K562 (cell line): ENCODE measurements around the gene OR10D3. TPM values are rescaled to one million over a fixed set of nuclear protein-coding genes. Genes with fewer than 3 reads are reported as not detected.

Experiments used
- KLF6 ChIP-seq: fragments of 250-450 bp; sonication (Bioruptor Pico); IDR thresholded peaks from 2 replicates; pipeline ENCODE4 v1.4.0; 2020; ENCODE audit warnings: mild to moderate bottlenecking, moderate library complexity, borderline replicate concordance
- MCM2 ChIP-seq: fragments of 450-650 bp; IDR thresholded peaks from 2 replicates; pipeline ENCODE4 v1.6.1; 2017; ENCODE audit warnings: low read depth, mild to moderate bottlenecking
- MYNN ChIP-seq, 2 experiments: sonication (generic); formaldehyde crosslinking in 1 of 2; IDR thresholded peaks; 2 replicates each; pipeline versions ENCODE4 v1.5.0 to v1.6.1; 2016 to 2020; ENCODE audit warnings: antibody characterized with exemption in 1 of 2, missing genetic modification reagents in 1 of 2
- PHTF2 ChIP-seq: fragments of 250-450 bp; sonication (Bioruptor Pico); IDR thresholded peaks from 2 replicates; pipeline ENCODE4 v1.5.0; 2021; ENCODE audit warnings: mild to moderate bottlenecking
- PTRF ChIP-seq: fragments of 450-650 bp; IDR thresholded peaks from 2 replicates; pipeline ENCODE4 v1.6.1; 2016; ENCODE audit warnings: mild to moderate bottlenecking, missing genetic modification characterization, missing compliant biosample characterization
- SMARCA4 ChIP-seq: fragments of 450-650 bp; IDR thresholded peaks from 2 replicates; pipeline ENCODE4 v1.6.1; 2016
- ZFP36 ChIP-seq: fragments of 150-350 bp; IDR thresholded peaks from 2 replicates; pipeline ENCODE4 v1.6.1; 2018; ENCODE audit warnings: low read length, low read depth; ENCODE audit not compliant: partially characterized antibody
- ZNF134 ChIP-seq: fragments of 250-450 bp; sonication (Bioruptor Pico); conservative IDR thresholded peaks from 2 replicates; pipeline ENCODE4 v1.4.0; 2020
- ZNF668 ChIP-seq: fragments of 250-450 bp; sonication (Bioruptor Pico); IDR thresholded peaks from 2 replicates; pipeline ENCODE4 v1.8.0; 2022; ENCODE audit warnings: mild to moderate bottlenecking, inconsistent platforms
- ZNF79 ChIP-seq: fragments of 250-450 bp; sonication (Bioruptor Pico); IDR thresholded peaks from 2 replicates; pipeline ENCODE4 v1.4.0; 2020; ENCODE audit warnings: low read depth, mild to moderate bottlenecking, moderate library complexity
- polyA plus RNA-seq, 8 experiments: library from polyadenylated mRNA; depleted of rRNA in 4 of 8; stranded (reverse) in 5 of 8; unstranded in 3 of 8; fragments of >200 nt; fragmentation: Nextera tagmentation in 2 of 8; fragmentation: Illumina TruSeq in 1 of 8; extraction: Ambion mirVana in 2 of 8; extraction: Trizol in 1 of 8; gene quantifications; 2 replicates each; pipeline versions ENCODE4 v1.2.1 to v1.2.3, GENCODE V29; 2011 to 2014; ENCODE audit warnings: inconsistent platforms in 1 of 8, missing spikeins in 1 of 8
- total RNA-seq, 7 experiments: library from RNA; depleted of rRNA in 6 of 7; stranded (reverse); fragments of >200 nt in 6 of 7; fragmentation: Illumina TruSeq in 2 of 7; extraction: Trizol in 2 of 7; gene quantifications; 2 replicates each; pipeline versions ENCODE4 v1.2.1 to v1.2.3, GENCODE V29; 2011 to 2021; ENCODE audit warnings: low replicate concordance in 1 of 7
- TF ChIP-seq, protein P1 (sequence below): fragments of 450-650 bp; formaldehyde crosslinking; IDR thresholded peaks from 2 replicates; pipeline ENCODE4 v1.4.0; 2022; ENCODE audit warnings: missing genetic modification characterization
- TF ChIP-seq, protein P2 (sequence below): sonication (generic); formaldehyde crosslinking; IDR thresholded peaks from 2 replicates; pipeline ENCODE4 v1.8.1; 2023; ENCODE audit warnings: mild to moderate bottlenecking, missing genetic modification reagents, moderate library complexity
- TF ChIP-seq, protein P3 (sequence below): conservative IDR thresholded peaks from 2 replicates; pipeline ENCODE4 v1.6.1; 2011; ENCODE audit warnings: low read depth, mild to moderate bottlenecking, low read length; ENCODE audit not compliant: control insufficient read depth
- TF ChIP-seq, protein P4 (sequence below): fragments of 200-800 bp; sonication (Bioruptor generic); IDR thresholded peaks from 2 replicates; pipeline ENCODE4 v1.6.1; 2016; ENCODE audit warnings: missing genetic modification characterization, missing compliant biosample characterization
- TF ChIP-seq, protein P5 (sequence below): fragments of 250-450 bp; sonication (Bioruptor Pico); IDR thresholded peaks from 2 replicates; pipeline ENCODE4 v1.4.0; 2020; ENCODE audit warnings: mild to moderate bottlenecking, moderate library complexity, borderline replicate concordance

The OR10D3 gene
- total and polyA plus RNA-seq, 9 of the 15 experiments (the other 6 are each of a cell fraction or from before 2014, with no cell fraction given), result 0.07 to 2.9 (median 0.80) TPM; not detected in 1

DNA sequence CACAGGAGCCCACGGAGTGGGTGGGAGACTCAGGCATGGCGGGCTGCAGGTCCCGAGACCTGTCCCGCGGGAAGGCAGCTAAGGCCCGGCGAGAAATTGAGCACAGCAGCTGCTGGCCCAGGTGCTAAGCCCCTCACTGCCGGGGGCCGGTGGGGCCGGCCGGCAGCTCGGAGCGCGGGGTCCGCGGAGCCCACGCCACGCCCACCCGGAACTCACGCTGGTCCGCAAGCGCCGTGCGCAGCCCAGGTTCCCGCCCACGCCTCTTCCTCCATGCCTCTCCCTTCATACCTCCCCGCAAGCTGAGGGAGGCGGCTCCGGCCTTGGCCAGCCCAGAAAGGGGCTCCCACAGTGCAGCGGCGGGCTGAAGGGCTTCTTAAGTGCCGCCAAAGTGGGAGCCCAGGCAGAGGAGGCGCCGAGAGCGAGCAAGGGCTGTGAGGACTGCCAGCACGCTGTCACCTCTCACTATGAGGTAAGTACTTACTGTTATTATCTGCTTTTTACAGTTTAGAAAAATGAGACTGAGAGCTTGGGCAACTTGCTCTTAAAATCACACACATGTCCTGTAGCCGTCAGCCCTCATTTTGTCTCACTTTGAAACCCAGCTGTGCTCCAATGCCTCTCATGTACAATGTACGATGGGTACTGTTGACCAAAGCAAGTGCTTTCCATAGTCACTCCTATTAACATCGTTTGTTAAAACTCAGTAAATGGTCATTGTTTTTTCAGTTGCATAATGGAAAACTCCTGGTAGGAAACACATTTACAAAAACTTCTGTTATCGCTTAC lies 12.2 kb upstream of the OR10D3 start (continued):
- TF ChIP-seq, protein P1, sequence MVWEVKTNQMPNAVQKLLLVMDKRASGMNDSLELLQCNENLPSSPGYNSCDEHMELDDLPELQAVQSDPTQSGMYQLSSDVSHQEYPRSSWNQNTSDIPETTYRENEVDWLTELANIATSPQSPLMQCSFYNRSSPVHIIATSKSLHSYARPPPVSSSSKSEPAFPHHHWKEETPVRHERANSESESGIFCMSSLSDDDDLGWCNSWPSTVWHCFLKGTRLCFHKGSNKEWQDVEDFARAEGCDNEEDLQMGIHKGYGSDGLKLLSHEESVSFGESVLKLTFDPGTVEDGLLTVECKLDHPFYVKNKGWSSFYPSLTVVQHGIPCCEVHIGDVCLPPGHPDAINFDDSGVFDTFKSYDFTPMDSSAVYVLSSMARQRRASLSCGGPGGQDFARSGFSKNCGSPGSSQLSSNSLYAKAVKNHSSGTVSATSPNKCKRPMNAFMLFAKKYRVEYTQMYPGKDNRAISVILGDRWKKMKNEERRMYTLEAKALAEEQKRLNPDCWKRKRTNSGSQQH (CRISPR knock-in tag), result no peak
- TF ChIP-seq ZNF134 (no peak), ZNF668 (CRISPR knock-in tag) (no peak), ZNF79 (CRISPR knock-in tag) (no peak), MYNN (IDR thresholded peaks at IDR 0.05) (0 out of 2 replicates have a peak, but pooled peaks have one; percentile 56), MYNN (CRISPR knock-in tag; IDR thresholded peaks at IDR 0.05) (no peak), PTRF (no peak), SMARCA4 (no peak), PHTF2 (CRISPR knock-in tag) (no peak), ZFP36 (no peak), KLF6 (CRISPR knock-in tag) (no peak), MCM2 (no peak)
- TF ChIP-seq, protein P2, sequence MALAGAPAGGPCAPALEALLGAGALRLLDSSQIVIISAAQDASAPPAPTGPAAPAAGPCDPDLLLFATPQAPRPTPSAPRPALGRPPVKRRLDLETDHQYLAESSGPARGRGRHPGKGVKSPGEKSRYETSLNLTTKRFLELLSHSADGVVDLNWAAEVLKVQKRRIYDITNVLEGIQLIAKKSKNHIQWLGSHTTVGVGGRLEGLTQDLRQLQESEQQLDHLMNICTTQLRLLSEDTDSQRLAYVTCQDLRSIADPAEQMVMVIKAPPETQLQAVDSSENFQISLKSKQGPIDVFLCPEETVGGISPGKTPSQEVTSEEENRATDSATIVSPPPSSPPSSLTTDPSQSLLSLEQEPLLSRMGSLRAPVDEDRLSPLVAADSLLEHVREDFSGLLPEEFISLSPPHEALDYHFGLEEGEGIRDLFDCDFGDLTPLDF (CRISPR knock-in tag), result peak; percentile 82; the same call in 1 of the 2 replicates
- TF ChIP-seq, protein P3, sequence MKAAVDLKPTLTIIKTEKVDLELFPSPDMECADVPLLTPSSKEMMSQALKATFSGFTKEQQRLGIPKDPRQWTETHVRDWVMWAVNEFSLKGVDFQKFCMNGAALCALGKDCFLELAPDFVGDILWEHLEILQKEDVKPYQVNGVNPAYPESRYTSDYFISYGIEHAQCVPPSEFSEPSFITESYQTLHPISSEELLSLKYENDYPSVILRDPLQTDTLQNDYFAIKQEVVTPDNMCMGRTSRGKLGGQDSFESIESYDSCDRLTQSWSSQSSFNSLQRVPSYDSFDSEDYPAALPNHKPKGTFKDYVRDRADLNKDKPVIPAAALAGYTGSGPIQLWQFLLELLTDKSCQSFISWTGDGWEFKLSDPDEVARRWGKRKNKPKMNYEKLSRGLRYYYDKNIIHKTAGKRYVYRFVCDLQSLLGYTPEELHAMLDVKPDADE, result no peak
- TF ChIP-seq, protein P4, sequence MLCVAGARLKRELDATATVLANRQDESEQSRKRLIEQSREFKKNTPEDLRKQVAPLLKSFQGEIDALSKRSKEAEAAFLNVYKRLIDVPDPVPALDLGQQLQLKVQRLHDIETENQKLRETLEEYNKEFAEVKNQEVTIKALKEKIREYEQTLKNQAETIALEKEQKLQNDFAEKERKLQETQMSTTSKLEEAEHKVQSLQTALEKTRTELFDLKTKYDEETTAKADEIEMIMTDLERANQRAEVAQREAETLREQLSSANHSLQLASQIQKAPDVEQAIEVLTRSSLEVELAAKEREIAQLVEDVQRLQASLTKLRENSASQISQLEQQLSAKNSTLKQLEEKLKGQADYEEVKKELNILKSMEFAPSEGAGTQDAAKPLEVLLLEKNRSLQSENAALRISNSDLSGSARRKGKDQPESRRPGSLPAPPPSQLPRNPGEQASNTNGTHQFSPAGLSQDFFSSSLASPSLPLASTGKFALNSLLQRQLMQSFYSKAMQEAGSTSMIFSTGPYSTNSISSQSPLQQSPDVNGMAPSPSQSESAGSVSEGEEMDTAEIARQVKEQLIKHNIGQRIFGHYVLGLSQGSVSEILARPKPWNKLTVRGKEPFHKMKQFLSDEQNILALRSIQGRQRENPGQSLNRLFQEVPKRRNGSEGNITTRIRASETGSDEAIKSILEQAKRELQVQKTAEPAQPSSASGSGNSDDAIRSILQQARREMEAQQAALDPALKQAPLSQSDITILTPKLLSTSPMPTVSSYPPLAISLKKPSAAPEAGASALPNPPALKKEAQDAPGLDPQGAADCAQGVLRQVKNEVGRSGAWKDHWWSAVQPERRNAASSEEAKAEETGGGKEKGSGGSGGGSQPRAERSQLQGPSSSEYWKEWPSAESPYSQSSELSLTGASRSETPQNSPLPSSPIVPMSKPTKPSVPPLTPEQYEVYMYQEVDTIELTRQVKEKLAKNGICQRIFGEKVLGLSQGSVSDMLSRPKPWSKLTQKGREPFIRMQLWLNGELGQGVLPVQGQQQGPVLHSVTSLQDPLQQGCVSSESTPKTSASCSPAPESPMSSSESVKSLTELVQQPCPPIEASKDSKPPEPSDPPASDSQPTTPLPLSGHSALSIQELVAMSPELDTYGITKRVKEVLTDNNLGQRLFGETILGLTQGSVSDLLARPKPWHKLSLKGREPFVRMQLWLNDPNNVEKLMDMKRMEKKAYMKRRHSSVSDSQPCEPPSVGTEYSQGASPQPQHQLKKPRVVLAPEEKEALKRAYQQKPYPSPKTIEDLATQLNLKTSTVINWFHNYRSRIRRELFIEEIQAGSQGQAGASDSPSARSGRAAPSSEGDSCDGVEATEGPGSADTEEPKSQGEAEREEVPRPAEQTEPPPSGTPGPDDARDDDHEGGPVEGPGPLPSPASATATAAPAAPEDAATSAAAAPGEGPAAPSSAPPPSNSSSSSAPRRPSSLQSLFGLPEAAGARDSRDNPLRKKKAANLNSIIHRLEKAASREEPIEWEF, result no peak
- TF ChIP-seq, protein P5, sequence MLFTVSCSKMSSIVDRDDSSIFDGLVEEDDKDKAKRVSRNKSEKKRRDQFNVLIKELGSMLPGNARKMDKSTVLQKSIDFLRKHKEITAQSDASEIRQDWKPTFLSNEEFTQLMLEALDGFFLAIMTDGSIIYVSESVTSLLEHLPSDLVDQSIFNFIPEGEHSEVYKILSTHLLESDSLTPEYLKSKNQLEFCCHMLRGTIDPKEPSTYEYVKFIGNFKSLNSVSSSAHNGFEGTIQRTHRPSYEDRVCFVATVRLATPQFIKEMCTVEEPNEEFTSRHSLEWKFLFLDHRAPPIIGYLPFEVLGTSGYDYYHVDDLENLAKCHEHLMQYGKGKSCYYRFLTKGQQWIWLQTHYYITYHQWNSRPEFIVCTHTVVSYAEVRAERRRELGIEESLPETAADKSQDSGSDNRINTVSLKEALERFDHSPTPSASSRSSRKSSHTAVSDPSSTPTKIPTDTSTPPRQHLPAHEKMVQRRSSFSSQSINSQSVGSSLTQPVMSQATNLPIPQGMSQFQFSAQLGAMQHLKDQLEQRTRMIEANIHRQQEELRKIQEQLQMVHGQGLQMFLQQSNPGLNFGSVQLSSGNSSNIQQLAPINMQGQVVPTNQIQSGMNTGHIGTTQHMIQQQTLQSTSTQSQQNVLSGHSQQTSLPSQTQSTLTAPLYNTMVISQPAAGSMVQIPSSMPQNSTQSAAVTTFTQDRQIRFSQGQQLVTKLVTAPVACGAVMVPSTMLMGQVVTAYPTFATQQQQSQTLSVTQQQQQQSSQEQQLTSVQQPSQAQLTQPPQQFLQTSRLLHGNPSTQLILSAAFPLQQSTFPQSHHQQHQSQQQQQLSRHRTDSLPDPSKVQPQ (CRISPR knock-in tag), result no peak
